GM19372 (cell line): ENCODE measurements around the gene TMEM50B.
A peak's percentile ranks its signal among the peaks of the same experiment; 100 is the strongest.
"Not testable (repeated sequence)": the region's sequence is repeated elsewhere in the genome, so short reads cannot be mapped to it uniquely, and the experiment has no call there.

ENCODE experiments used
- ATAC-seq: cut with Tn5 transposase; IDR thresholded peaks from one replicate; pipeline ENCODE4 v1.9.1; 2021; ENCODE audit warnings: mild to moderate bottlenecking, low read depth, moderate library complexity; ENCODE audit not compliant: unreplicated experiment

Gene TMEM50B

GRCh38 chr21:33478935-33479678 is 667 bp downstream of the TMEM50B start:
- peak; percentile 11 for ATAC-seq

GRCh38 chr21:33478182-33478581 is 1.6 kb downstream of the TMEM50B start:
- no peak for ATAC-seq

GRCh38 chr21:33477066-33477465 is 2.7 kb downstream of the TMEM50B start:
- ATAC-seq = no peak

- ATAC-seq = no peak
Observed at GRCh38 chr21:33473344-33473743, 6.4 kb downstream of the TMEM50B start.

- no peak for ATAC-seq
Observed at GRCh38 chr21:33470701-33471100, 9.1 kb downstream of the TMEM50B start.

GRCh38 chr21:33469183-33469582 is 10.6 kb downstream of the TMEM50B start:
- ATAC-seq = not testable (repeated sequence)

GRCh38 chr21:33461538-33462250 is 18.1 kb downstream of the TMEM50B start:
- ATAC-seq = no peak

- no peak for ATAC-seq
Observed at GRCh38 chr21:33458861-33459260, 20.9 kb downstream of the TMEM50B start.

- no peak for ATAC-seq
Observed at GRCh38 chr21:33455686-33456446, 23.9 kb downstream of the TMEM50B start.

- ATAC-seq = no peak
Observed at GRCh38 chr21:33452362-33452761, 27.4 kb downstream of the TMEM50B start.

- ATAC-seq = no peak
Observed at GRCh38 chr21:33451634-33452071, 28.1 kb downstream of the TMEM50B start.

- no peak for ATAC-seq
Observed at GRCh38 chr21:33449616-33450015, 30.2 kb downstream of the TMEM50B start.

GRCh38 chr21:33446620-33447019 is 33.2 kb downstream of the TMEM50B start:
- ATAC-seq = not testable (repeated sequence)

- ATAC-seq = no peak
Observed at GRCh38 chr21:33444499-33444898, 35.3 kb downstream of the TMEM50B start.

- no peak for ATAC-seq
Observed at GRCh38 chr21:33443194-33443593, 36.6 kb downstream of the TMEM50B start.

- no peak for ATAC-seq
Observed at GRCh38 chr21:33441489-33442477, 38.0 kb downstream of the TMEM50B start.

GRCh38 chr21:33437140-33437539 is 42.6 kb downstream of the TMEM50B start:
- no peak for ATAC-seq

- ATAC-seq = peak; percentile 83
Observed at GRCh38 chr21:33434770-33435360, 44.9 kb downstream of the TMEM50B start.

GRCh38 chr21:33433425-33434114 is 46.2 kb downstream of the TMEM50B start:
- no peak for ATAC-seq
